ENCODE data around the gene CIDEB. TPM values are rescaled to one million over a fixed set of nuclear protein-coding genes. Genes with fewer than 3 reads are reported as not detected.

CIDEB gene
- total and polyA plus RNA-seq, 2 of the 13 experiments (the other 11 are each of a cell fraction or from before 2014, with no cell fraction given), result 35.8 to 110 TPM

DNA sequence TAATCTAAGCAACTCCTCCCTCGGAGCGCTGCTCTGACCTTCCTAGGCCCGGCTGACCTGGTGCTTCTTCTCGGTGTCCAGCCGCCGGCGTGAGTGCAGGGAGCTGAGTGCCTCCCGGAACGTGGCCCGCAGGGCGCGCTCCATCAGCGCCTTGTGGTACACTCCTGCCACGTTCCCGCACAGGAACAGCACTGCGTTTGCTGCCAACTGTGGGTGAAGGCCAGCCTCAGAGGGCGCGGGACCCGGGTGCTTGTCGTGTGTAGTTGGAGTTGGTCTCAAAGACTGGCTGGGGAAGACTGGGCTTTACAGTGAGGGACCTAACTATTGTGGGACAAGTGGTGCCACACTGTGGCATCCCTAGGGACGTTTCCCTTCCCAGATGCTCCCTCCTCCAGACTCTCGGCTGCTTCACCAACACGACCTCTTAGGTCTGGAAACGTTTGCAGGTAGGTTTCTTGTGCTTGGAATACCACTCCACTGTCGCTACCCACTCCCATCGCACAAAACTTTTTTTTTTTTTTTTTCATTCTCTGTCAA, 24.0 kb upstream of the CIDEB start (continued):
- TF ChIP-seq, protein P1, sequence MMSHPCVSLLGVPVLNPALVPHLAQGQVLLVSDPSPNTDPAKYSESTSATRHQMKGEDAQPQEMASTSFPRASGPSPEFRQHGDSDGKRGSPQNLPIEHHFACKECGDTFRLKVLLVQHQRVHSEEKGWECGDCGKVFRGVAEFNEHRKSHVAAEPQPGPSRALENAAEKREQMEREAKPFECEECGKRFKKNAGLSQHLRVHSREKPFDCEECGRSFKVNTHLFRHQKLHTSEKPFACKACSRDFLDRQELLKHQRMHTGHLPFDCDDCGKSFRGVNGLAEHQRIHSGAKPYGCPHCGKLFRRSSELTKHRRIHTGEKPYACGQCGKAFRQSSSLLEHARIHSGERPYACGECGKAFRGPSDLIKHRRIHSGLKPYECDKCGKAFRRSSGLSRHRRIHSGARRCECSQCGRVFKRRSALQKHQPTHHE (CRISPR knock-in tag; IDR thresholded peaks at IDR 0.05; ENCODE audit: borderline replicate concordance), result 0 out of 2 replicates have a peak, but pooled peaks have one; percentile 61
- TF ChIP-seq MEIS2 (CRISPR knock-in tag; IDR thresholded peaks at IDR 0.05), result peak; percentile 29; the same call in 1 of the 2 replicates
- TF ChIP-seq, protein P2, sequence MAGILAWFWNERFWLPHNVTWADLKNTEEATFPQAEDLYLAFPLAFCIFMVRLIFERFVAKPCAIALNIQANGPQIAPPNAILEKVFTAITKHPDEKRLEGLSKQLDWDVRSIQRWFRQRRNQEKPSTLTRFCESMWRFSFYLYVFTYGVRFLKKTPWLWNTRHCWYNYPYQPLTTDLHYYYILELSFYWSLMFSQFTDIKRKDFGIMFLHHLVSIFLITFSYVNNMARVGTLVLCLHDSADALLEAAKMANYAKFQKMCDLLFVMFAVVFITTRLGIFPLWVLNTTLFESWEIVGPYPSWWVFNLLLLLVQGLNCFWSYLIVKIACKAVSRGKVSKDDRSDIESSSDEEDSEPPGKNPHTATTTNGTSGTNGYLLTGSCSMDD (CRISPR knock-in tag; IDR thresholded peaks at IDR 0.05), result peak; percentile 59; the same call in 1 of the 2 replicates

DNA sequence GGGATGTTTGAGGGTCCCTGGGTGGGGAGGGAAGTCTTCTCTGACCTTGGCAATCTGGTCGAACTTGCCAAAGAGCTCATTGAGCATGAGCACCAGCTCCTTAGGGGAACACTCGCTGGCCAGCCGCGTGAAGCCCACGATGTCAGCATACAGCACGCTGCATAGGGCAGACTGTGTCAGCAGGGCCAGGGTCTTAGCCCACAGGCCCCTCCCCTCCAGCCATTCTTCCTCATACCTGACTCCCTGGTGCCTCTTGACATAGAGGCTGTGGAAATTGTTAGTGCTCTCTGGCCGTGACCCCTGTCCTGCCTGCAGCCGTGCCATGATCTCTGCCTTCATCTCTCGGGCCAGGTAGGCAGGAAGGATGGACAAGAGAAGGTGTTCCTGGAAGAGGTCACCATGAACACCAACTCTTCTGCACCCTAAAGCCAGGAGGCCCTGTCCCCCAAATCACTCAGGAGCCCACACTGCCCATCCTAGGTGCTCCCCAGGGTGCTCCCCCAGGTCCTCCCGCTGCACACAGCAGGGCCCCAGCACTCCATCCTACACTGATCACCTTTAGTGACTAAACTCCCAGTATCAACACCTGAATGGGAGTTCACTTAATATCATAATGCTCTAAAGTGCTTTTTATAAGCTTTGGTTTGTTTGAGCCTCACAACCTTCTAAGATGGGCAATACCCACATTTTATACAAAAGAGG, 23.3 kb upstream of the CIDEB start:
- in situ Hi-C loops (cut with HindIII; ENCODE audit: extremely low pct_ligation_motif_present, low pct_unique_long_range_greater_than_20kb), result loop anchor here (5.0 kb wide), 1 partner anchor 101 kb away; no protein-coding TSS in a partner anchor
- TF ChIP-seq NR2F1 (CRISPR knock-in tag; IDR thresholded peaks at IDR 0.05) (no peak), SOX6 (IDR thresholded peaks at IDR 0.05) (no peak), SOX6 (CRISPR knock-in tag; IDR thresholded peaks at IDR 0.05) (no peak), ZNF383 (CRISPR knock-in tag; IDR thresholded peaks at IDR 0.05; ENCODE audit: borderline replicate concordance) (no peak), CBX5 (CRISPR knock-in tag; IDR thresholded peaks at IDR 0.05; ENCODE audit: borderline replicate concordance) (peak; percentile 36; the same call in 1 of the 2 replicates), ZNF30 (CRISPR knock-in tag; IDR thresholded peaks at IDR 0.05) (0 out of 2 replicates have a peak, but pooled peaks have one; percentile 42), NPAS2 (CRISPR knock-in tag; IDR thresholded peaks at IDR 0.05; ENCODE audit: borderline replicate concordance) (no peak), ZFYVE20 (CRISPR knock-in tag; IDR thresholded peaks at IDR 0.05; ENCODE audit: borderline replicate concordance, low read depth) (no peak), ZNF546 (CRISPR knock-in tag; conservative IDR thresholded peaks at IDR 0.05) (no peak), ZNF292 (CRISPR knock-in tag; IDR thresholded peaks at IDR 0.05; ENCODE audit: borderline replicate concordance, low read depth) (no peak), ZNF44 (CRISPR knock-in tag; IDR thresholded peaks at IDR 0.05) (no peak), TEAD3 (CRISPR knock-in tag; optimal IDR thresholded peaks at IDR 0.05; ENCODE audit: borderline replicate concordance) (peak; percentile 14), GLMP (CRISPR knock-in tag; IDR thresholded peaks at IDR 0.05; ENCODE audit: borderline replicate concordance) (no peak)

More for the DNA sequence above, 23.3 kb upstream of the CIDEB start:
- no peaks in the 10 kb centered on the region for H3K9me3 ChIP-seq (ENCODE audit: low read length)
- intact Hi-C loops (cut with micrococcal nuclease; ENCODE audit: unreplicated experiment), result loop anchor here (5.0 kb wide), 1 partner anchor 1564 kb away; the partner anchor contains the start of gene OXA1L
- H2AFZ ChIP-seq (ENCODE audit: low read length), result no peak overlapping the region
- FAIRE-seq (no peak), DNase-seq (ENCODE audit: low spot score) (no peak), ATAC-seq (no peak)
- POLR2A ChIA-PET, result interaction anchor here (0.6 to 4.3 kb wide), 4 partner anchors 24 to 105 kb away, joined by 3 to 98 read pairs (median 26); partner anchors contain the start of genes CBLN3, CIDEB and KHNYN
- H3K27me3 ChIP-seq (ENCODE audit: control insufficient read depth in 1 of 2, insufficient read depth in 2 of 2, low read length in 2 of 2), result peaks cover 31 to 82% of the 10 kb centered on the region in 2 experiments
- H3K4me3 ChIP-seq (replicated peaks in 1 of 3; ENCODE audit: insufficient read depth in 1 of 3, low read depth in 2 of 3, low read length in 3 of 3), result no peak overlapping the region
- H4K20me1 ChIP-seq (ENCODE audit: insufficient read depth, low read length), result no peaks in the 10 kb centered on the region
- H3K4me1 ChIP-seq (ENCODE audit: insufficient read depth, low read length), result peaks cover 29% of the 10 kb centered on the region
- H3K79me2 ChIP-seq (ENCODE audit: insufficient read depth, low read length), result no peaks in the 10 kb centered on the region
- H3K36me3 ChIP-seq (replicated peaks in 1 of 2; ENCODE audit: control insufficient read depth in 1 of 2, insufficient read depth in 2 of 2, low read length in 2 of 2), result no peaks in the 10 kb centered on the region
- H3K4me2 ChIP-seq (ENCODE audit: low read depth, low read length), result no peak overlapping the region
- WGBS (ENCODE audit: low lambda C conversion rate), result 36% methylated on average over 10 of the region's 10 CpGs
- CTCF ChIA-PET (ENCODE audit: low intra/inter-chr PET ratio, low total read pairs), result interaction anchor here (1.2 to 10.2 kb wide), 5 partner anchors 24 to 103 kb away, joined by 3 to 235 read pairs (median 7); partner anchors contain the start of genes CBLN3, CIDEB, KHNYN and NFATC4
- no peak overlapping the region for H3K9ac ChIP-seq (ENCODE audit: insufficient read depth, low read depth, low read length)
- H3K27ac ChIP-seq (ENCODE audit: extremely low read length, insufficient read depth, low read length), result no peak overlapping the region
- BruUV-seq (replicated peaks), result no TSS peak

All from HepG2 (cell line).